Glomerular endothelial cell (primary cell): ENCODE measurements around the gene LTC4S. TPM values are rescaled to one million over a fixed set of nuclear protein-coding genes. Genes with fewer than 3 reads are reported as not detected.
"Not testable (repeated sequence)": the region's sequence is repeated elsewhere in the genome, so short reads cannot be mapped to it uniquely, and the experiment has no call there.

Experiments used
- DNase-seq: peaks from one replicate; pipeline ENCODE4 v3.0.0-alpha.2; 2011; ENCODE audit warnings: low read depth, low spot score; ENCODE audit errors: extremely low read depth
- total RNA-seq: library from RNA; depleted of rRNA; stranded (reverse); fragments of >200 nt; gene quantifications from 2 replicates; pipeline ENCODE4 v1.2.3, GENCODE V29; 2015

Gene LTC4S
- total RNA-seq, 1 donor from 2014 or later: not detected

DNA sequence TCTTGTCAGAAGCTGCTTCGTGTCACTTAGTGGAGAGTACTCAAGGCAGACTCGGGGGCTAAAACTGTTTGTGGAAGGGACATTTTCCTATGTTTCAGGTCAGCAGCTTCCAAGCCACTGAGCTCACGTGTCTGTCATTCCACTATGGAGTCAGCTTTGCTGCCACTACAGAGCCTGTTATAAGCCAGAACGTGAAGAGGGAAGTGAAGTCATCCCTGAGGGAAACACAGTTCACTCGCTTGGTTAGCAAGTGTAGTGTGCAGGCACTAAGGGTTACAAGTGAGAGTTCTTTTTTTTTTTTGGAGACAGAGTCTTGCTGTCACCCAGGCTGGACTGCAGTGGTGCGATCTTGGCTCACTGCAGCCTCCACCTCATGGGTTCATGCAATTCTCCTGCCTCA lies 24.5 kb upstream of the LTC4S start:
- DNase-seq: no peak

DNA sequence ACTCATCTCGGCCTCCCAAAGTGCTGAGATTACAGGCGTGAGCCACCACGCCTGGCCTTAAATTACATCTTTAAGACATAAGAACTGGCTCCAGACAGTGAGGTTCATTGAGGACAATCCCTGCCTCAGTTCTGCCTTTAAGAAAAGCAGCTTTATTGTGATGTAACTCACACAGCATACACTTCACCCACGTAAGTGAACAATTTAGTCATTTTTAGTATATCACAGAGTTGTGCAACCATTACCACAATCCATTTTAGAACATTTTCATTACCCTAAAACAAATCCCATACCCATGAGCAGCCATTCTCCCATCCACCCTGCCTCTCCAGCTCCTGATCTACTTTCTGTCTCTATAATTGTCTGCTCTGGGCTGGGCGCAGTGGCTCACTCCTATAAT lies 24.0 kb upstream of the LTC4S start:
- DNase-seq: no peak

DNA sequence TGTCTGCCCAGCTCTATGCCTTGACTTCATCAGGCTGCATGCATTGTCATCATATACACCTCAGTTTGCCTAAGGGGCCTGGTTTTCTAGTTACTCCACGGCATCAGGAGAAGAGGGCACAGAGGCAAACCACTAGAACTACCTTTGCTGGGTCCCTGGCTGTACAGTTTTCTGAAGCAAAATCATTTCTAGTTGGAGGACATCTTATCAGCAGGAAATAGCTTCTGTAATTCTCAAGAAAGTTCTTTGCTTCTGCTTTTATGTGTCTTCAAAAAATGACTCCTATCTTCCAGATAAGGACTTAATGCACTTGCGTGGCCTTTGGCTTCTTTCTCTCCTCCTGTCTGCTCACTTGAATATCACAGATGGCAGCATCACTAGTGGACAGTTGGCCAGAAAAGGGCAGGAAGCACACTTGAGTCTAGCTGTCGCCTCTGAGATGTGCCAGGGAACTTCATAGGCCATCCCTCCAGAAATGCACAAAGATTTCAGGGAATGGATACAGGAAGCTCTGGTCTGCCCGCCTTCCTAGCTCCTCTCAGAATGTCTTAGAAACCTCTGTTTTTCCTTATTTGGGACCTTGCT lies 22.4 kb upstream of the LTC4S start:
- no peak for DNase-seq

DNA sequence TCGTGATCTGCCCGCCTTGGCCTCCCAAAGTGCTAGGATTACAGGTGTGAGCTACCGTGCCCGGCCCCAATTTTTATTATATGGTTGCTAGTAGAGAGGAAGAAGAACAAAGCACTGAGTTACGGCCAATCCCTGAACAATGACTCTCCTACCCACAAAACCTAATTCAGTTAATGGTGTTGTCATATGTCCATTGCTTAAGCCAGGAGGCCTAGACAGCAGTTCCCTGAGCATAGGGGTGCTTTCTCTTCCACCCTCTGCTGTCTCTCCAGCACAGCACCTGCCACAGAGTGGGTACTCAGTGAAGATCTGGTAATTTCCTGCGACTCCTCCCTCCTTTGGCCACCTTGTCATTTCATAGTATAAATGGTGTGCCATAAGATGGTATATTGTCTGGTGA lies 21.4 kb upstream of the LTC4S start:
- no peak for DNase-seq

DNA sequence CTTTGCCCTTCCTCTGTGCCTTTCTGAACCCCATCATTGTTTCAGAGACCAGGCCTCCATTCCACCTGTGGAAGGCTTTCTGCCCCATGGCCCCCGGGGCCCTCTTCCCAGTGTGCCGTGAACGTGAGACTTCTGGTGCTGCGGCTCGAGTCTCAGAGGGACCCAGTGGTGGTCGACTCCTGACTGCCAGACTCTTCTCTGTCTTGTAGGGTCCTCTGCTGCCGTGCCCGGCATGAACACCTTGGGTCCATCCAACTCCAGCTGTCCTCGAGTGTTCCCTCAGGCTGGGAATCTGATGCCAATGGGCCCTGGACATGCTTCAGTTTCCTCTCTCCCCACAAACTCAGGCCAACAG lies 20.1 kb upstream of the LTC4S start:
- no peak for DNase-seq

DNA sequence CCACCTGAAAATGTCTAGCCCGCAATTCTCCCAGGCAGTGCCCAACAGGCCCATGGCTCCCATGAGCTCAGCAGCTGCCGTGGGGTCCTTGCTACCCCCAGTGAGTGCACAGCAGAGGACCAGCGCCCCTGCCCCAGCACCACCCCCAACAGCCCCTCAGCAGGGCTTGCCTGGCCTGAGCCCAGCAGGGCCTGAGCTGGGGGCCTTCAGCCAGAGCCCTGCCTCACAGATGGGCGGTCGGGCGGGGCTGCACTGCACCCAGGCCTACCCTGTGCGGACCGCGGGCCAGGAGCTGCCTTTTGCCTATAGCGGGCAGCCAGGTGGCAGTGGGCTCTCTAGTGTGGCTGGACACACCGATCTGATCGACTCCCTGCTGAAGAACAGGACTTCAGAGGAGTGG lies 19.3 kb upstream of the LTC4S start:
- no peak for DNase-seq

DNA sequence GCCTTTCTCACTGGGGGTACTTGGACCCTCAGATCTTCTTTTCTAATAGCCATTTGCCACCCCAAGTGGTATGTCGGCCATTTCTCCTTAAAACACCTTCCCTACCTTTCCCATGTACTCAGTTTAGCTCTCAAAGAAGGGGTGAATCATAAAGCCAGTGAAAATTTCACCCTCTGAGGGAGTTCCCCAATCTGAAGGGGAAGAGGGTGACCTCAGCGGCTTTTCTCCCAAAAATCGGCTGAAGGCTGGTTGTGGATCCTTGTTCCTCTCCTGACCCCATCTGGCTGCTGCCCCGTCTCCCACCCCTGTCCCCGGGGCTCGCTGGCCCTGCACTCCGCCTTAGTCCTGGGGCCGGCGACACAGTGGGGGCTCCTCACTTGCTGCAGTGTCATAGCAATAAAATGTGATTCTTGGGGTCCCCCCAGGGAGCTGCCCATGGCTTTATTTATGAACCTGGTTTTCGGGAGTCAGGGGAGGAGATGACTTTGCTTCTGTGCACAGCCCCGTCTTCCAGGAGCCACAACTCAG lies 17.3 kb upstream of the LTC4S start:
- no peak for DNase-seq

DNA sequence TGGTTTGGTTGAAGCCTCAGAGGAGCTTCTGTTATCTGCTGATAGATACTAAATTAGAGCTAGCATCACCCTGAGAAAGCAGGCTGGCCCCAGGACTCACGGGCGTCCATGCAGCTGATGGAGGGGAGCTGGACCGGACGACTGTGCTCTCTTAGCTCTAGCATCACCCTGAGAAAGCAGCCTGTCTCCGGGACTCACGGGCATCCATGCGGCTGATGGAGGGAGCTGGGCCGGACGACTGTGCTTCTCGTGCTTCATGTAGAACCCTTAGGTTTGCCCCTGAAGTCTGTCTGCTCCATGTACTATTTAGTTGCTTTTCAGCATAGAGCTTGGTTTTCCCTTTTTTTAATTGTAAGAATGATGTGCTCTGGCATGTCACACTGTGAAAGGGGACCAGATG lies 16.3 kb upstream of the LTC4S start:
- no peak for DNase-seq

DNA sequence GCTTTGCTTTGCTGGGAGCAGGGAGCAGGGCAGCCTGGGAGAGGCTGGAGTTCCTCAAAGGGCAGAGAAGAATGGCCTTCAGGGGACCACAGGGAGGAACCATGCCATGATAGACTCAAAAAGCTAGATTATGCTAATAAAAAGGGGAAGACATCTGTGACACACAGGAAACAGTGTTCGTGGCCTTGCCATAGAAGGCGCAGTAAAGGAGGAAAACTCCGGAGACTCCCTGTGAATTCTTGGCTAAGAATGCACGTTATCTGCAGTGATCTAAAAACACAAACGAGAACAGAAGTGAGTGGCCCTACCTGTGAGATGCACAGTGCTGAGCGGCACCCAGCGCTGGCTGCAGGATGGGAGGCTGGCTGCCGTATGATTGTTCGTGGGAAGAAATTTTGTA lies 15.9 kb upstream of the LTC4S start:
- no peak for DNase-seq

DNA sequence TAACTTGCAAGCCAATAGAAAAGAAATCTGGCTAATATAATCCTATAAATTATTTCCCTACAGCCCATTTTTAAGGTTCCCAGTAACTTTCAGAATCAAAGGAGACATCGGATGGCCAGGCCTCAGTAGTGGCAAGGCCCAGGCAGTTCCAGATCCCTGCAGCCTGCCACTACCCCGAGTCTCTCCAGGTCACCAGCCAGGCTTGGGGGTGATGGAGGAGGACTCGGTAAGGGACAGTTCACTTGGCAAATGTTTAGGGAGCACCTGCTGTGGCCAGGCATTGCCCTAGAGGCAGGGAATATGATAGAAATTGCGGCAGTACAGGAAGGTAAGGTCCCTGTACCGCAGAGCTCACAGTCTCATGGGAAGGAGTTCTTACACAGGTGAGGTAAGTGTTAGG lies 15.2 kb upstream of the LTC4S start:
- no peak for DNase-seq

DNA sequence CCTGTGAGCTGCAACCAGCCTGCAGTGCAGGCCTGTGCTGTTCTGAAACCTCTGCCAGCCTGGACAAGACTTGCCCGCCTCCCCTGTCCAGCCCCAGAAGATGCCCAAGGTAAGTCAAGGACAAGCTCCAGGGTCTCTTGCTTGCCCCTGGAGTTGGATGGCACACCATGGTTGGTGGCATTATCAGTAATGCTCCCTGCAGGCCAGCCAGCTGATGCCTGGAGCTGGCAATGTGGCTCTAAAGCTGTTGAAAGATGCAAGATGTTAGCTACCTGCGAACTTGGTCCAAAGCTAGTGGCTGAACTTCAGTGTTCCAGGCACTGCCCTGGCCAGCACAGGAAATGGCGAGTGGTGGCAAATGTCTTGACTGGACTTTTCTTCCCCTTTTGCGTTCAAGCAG lies 14.0 kb upstream of the LTC4S start:
- DNase-seq: no peak

DNA sequence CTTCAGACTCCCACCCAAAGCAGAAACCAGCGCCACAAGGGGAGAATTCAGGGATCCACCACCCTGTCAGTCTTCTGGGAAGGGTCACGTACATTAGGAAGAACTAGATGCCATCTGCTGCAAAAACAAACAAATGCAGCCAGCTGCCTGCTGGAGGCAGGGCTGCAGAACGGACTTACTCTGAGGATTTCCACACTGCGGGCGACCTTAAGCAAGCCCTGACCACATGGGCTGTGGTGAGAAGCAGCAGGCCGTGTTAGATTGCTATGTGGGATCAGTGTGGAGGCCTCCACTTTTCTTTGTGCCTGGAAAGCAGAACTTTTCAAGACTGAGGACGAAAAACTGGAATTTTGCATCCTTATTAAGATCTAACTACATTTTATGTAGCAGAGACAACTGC lies 13.4 kb upstream of the LTC4S start:
- DNase-seq: no peak

DNA sequence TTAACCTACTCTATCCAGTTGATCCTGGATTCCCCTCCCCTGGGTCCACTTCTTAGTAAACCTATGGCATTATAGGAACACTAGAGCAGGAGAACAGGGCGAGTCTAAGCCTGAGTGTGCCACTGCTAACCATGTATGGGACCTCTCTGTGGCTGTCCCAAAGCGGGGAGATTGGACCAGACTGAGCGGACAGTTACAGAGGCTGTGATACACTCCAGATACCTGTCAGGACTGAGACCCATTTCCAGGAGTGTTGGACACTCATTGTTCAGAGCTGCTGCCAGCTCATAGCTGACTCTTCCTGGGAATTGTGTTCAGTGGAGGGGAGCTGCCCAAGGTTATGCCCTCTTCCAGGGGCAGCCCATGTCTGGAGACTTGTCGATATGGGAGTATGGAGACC lies 11.9 kb upstream of the LTC4S start:
- DNase-seq: no peak

DNA sequence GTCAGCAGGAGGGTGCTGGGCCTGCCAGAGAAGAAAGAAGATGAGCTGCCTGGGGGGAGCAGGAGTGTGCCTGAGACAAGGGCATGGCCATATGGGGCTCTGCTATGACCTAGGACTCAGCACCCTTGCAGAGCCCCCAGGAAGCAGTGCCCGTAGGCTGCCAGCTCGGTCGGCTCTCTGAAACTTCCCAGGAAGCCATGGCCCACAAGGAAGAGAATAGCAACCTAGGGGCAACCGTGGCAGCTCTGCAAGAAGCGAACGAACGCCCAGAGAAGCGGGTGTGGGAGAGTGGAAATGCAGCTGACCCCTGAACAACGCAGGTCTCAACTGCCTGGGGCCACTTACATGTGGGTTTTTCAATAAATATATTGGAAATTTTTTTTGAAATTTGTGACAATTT lies 10.7 kb upstream of the LTC4S start:
- no peak for DNase-seq

DNA sequence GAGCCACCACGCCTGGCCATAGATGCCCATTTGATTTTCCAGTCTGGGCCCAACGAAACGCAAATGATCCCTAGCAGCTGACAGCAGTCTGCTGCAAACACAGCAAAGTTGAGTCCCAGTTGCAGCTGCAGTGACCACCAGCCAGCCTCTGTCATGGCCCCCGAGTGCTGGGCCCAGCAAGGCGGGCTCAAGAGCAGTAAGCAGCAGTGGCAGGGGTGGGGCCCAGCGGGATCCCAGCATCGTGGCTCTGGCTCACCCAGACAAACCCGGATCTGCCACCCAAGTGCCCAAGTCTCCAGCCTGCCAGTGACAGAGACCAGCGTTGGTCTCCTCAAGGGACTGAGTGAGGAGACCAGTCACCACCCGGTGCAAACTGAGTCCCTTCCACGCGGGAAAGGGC lies 6.9 kb upstream of the LTC4S start:
- no peak for DNase-seq

DNA sequence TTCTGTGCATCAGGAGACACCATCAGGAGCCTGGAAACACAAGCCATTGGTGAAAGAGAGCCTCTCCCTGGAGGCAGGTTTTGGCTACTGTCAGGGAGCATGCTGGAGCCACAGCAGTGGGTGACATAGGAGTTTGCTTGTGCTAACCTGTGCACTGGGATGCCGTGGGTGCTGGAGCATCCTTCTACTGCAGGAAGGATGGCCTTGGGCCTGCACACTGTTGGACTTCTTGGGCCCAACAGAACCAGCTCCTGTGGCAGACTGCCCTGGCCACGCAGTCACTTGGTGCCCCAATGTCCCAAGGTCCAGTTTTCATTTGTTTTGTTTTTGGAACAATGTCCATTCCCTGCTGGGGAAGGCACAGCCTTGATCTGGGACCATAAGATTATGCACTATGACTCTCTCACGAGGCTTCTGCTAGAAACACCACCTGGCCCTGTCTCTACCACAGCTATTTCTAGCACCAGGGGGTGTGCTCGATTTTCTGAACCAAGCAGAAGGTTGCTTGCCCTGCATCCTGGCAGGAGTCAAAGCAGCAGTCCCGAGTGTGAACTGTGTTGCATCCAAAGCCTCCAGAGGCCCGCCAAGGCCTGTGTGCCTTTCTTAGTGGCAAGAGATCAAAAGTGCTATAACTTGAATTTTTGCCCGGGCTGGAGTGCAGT lies 5.5 kb upstream of the LTC4S start:
- no peak for DNase-seq

DNA sequence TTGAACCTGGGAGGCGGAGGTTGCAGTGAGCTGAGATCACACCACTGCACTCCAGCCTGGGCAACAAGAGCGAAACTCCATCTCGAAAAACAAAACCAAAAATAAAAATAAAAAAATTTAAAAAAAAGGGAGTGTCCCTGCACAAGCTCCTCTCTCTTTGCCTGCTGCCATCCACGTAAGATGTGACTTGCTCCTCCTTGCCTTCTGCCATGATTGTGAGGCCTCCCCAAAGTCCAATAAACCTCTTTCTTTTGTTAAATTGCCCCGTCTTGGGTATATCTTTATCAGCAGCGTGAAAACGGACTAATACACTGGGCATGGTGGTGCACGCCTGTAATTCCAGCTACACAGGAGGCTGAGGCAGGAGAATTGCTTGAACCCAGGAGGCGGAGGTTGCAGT lies 4.5 kb upstream of the LTC4S start:
- DNase-seq: not testable (repeated sequence)

DNA sequence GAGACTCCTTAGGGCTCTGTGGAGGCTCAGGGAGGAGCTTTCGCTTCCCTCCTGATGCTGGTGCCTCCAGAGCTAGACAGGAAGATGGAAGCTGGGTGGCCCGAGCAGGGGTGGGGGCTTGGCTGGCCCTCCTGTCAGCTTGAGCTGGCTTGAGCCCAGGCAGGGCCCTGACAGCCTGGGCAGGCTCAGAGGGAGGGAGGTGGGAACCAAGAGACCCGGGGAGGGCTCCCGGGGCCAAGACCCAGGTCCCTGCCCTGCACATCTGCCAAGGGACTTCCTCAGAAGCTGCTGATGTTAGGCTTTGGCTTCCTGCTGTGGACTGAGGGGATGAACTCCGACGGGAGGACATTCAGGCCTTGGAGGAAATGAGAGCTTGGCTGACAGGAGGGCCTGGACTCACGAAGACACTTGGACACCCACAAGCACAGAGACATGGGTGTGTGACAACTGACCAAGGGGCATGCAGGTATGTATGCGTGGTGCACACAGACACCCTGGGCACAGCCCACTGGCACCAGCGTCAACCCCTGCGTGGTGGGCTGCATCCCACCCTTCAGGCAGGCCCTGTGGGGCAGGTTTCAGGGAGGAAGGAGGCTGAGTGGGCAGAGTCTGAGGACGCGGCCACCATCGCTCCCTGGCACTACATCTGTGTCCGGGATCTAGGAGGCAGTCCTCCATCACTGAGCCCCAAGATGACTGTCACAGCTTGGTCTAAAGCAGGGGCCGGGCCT lies 1.7 kb upstream of the LTC4S start:
- DNase-seq: no peak

DNA sequence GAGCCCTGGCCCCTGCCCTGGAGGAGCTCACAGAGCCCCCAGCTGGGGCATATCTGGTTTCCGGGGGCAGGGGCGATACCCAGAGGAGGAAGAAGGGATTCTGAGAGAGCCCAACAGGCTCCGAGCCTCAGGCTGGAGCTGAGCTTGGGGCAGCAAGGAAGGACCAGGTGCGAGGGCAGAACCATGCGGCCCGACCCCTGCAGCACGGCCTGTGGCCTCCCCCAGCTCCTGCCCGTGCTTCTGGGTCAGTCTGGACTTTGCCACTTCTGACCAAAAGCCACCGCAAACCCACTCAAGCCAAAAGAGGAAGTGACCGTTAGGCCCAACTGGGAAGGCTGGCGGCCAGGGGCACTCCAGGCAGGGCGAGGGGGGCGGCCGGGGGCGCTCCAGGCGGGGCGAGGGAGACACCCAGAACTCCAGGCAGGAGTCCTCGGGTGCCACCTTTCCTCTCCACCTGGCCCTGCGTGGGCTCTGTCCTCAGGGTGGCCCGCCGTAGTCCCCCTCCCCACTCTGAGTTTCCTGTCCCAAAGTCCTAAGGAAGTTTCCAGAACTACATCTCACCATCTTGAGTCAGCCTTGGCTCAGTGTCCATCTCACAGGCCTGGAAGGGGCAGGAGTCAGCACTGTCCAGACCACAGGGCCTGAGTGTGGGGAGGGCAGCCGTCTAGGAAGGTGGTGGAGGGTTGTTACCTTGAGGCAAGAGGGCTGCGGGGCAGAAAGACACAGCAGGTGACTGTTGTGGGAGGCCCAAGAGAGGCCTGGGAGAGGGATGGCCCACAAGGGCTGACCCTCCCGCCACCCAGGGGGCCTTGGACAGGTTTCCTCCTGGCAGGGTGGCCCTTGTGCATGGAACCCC lies 946 bp upstream of the LTC4S start:
- DNase-seq: no peak

DNA sequence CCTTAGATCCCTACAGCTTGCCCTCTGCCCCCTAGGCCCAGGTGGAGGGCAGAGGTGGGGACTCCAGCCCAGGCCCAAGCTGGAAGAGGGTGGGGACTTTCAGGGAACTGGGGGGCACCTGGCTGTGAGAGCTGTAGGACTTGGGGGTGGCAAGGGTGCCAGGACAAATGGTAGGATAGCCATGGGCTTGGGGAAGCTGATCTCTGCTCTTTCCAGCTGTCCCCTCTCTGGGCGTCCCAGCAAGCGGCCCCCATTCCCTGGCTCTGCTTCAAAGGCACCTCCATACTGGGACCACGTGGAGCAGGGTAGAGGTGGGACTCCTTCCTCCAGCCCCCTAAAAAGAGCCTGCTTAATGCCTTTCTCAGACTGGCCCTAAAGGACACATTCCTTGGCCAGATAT lies 385 bp downstream of the LTC4S start:
- no peak for DNase-seq

DNA sequence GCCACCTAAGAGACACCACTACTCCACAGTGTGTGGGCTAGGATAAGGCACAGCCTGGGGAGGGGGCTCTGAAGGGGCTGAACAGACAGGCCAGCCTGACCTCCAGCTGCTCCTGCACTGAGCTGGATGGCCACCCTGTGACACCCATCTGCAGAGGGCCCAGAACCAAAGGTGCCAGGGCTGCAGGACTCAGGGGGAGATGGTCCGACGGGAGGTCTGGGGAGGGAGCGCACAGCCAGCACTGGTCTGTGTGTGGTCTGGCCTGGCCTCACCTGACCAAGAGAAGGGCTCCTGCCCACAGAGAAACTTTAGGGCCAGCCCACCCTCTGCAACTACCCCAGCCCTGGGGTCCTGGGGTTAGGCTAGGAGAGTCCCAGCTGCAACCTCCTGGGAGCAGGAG lies 789 bp downstream of the LTC4S start:
- DNase-seq: no peak
